NT2/D1 (cell line): ENCODE data around the gene PLEKHG5.

Experiments
- SUZ12 ChIP-seq: IDR thresholded peaks from 2 replicates; pipeline ENCODE4 v1.6.1; 2011; ENCODE audit not compliant: insufficient read length, insufficient read depth; ENCODE audit errors: extremely low read depth
- YY1 ChIP-seq: IDR thresholded peaks from 2 replicates; pipeline ENCODE4 v1.6.1; 2011; ENCODE audit not compliant: insufficient read length, insufficient read depth

GRCh38 chr1:6438047-6438525 lies 53.4 kb downstream of the PLEKHG5 start:
- TF ChIP-seq YY1: no peak
- no peak for TF ChIP-seq SUZ12
